Measurements from ENCODE around the gene HCN4.
A peak's percentile ranks its signal among the peaks of the same experiment; 100 is the strongest.

Gene HCN4

DNA sequence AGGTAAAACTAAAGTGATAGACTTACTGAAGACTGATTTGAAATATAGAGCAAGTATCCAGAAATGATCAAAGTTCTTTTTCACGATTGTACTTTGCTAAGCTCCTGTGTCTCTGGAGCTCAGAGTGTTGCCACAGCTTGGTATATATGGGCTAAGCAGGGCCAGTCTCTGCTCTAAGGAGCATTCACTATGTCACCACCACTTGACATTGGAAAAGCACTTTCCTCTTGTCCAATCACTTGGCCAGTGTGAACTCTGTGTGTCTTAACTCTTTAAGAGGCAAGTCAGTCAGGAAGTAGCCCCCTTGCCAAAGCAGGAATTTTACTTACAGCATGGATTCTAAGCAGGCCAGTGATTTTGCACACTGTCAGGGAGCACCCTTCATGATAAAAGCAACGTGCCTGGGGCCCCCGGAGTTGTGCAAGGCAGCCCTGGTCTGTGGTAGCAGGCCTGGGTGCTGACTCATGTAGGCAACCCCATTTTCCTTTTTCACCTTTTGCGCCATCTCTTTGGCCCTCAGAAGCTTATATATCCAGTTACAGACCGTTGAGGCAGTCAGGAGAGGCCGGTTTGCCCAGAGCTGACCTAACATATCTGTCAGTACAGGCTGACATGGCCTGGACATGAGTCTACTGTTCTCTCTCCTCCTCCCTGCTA is 73.0 kb downstream of the HCN4 start:
- no peak for DNase-seq (ENCODE audit: low read depth)

DNA sequence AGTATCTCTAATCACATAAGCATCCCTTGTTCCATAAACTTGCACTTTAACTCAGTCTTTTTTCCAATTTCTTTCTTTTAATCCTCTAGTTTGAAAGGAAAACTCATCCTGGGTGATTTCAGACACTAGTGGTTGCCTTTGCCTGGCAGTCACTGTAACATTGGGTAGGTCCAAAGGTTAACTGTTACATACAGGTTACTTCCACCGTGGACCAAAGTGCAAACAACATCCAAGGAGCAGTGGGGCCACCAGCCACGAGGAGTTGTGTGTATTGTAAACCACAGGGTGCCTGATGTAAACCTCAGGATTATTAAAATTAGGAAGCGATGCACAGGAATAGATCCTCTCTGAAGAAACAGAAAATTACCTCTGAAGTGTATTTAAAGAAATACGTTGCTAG is 75.0 kb downstream of the HCN4 start:
- DNase-seq (ENCODE audit: low read depth), result no peak

DNA sequence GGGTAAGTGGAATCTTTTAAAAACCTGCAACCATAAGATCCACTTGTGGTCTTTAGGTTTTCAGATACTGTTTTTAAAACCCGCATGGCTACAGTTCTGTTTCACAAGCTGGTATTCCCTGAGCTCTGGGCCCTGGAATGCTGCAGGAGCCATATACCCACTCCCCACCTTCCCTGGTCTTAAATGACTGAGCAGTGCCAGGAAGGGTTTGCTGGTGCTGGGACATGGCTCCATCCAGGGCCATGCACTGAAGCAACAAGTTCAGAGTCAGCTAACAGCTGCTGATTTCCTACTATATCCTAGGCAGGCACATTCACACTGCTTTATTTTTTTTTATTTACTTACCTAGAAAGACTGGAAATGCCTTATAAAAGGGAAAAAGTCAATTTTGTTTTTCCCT is 77.3 kb downstream of the HCN4 start:
- no peak for DNase-seq (ENCODE audit: low read depth)

DNA sequence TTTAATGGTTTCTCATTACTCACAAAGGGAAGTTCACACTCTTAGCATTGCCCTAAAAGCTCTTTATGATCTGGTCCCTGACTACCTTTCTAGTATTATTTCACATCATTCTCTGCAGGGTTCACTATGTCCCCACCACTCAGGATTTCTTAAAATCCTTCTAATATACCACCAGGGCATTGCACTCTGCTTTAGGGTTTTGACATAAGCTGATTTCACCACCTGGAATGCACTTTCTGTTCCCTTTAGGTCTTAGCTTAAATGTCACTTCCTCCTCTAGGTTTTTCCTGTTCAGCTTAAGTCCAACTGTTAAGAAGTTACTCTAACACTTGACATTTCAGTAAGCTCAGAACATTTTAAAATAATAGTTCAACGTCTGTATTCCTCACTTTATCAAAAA is 81.7 kb downstream of the HCN4 start:
- no peak for DNase-seq (ENCODE audit: low read depth)

DNA sequence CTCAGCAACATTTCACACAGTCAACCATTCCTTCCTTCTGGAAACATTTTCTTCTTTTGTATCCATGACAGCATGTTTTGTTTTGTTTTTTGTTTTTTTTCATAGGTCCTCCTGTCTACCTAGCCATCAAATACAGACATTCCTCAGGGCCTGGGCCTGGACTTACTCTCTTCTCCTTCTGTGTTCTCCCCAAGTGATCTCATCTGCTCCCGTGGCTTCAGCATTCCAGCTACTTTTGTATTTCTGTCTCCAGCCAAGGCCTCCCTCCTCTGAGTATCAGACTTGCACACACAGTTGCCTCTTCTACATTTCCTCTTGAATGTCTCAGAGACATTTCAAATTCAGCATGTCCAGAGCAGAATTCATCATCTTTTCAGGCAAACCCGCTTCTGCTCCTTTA is 82.4 kb downstream of the HCN4 start:
- DNase-seq (ENCODE audit: low read depth), result no peak

DNA sequence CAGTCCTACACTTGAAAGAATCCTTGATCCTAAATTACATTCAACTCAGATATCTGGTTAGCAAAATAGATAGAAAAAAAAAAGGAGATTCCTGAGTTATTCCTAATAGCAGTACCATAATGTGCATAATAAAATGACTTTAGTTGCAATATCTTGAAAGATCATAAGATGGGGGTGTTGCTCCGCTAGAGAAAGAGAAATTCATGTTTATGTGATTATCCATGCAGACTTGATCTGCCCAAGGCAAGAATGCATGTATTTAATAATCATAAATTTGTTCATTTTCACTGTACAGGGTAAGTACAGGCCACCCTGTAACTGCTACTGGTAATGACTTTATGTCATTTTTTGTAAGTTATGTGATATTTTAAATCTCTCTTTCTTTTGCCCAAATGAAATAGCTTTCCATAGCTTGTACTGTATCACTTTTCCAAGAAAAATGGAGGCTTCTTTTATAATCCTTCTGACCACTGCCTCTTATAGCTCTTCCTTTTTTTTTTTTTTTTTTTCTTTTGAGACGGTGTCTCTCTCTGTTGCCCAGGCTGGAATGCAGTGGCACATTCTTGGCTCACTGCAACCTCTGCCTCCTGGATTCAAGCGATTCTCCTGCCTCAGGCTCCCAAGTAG is 84.6 kb downstream of the HCN4 start:
- no peak for DNase-seq (ENCODE audit: low read depth)

DNA sequence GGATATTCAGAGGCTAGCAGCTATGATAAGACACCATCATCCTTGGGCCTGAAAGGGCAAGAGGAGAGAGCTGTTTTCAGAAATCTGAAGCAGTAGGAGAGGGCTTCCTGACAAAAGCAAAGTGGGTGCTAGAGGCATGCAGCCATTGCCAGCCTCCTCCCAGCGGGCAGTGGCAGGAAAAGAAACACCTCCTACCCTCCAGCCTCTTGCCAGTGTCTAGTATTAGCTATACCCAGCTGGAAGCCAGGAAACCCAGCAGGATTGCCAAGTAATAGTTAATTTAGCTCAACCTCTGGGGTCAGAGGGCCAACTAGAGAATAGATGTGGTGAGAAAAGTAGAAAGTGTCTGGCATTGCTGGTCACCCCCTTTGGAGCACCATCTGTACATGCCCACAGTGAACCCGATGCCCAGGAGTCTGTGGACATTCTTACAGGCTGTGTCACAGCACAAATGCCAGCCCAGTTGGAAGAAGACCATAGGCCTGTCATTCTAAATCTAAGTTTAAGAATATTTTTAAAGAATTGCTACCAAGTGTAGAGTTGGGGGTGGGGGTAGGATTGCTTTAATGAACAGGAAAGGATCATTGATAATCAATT is 85.3 kb downstream of the HCN4 start:
- DNase-seq (ENCODE audit: low read depth), result no peak

DNA sequence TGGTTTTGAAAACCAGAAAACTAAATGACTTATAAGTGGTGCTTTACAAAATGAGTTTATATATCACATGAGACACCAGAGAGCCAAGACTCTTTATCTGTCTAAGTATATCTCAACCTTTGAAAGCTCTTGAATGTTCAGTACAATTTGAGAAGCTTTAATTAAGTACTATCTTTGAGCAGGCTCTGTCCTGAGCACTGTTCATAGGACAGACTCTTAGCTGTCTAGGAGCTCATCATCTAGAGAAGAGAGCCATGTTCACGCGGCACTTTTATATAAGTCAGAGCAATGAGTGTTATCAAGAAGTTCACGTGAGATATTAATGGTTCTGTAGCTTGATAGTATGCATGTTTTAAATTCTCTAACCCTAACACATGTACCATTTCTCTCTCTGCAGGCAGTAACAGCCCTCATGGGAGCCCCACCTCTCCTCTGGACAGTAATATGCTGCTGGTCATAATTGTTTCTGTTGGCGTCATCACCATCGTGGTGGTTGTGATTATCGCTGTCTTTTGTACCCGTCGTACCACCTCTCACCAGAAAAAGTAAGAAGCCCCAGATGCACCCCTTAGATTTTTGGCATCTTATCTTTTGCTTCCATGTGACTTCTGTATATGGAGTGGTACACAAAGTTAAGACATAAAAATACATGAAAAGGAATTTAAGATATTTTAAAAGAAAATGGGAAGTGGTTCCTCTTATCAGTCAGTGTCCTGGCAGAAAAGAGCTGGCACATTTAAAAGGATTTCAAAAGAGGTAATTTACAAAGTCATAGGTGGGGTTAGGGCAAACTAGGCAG is 86.0 kb downstream of the HCN4 start:
- DNase-seq (ENCODE audit: low read depth), result no peak

DNA sequence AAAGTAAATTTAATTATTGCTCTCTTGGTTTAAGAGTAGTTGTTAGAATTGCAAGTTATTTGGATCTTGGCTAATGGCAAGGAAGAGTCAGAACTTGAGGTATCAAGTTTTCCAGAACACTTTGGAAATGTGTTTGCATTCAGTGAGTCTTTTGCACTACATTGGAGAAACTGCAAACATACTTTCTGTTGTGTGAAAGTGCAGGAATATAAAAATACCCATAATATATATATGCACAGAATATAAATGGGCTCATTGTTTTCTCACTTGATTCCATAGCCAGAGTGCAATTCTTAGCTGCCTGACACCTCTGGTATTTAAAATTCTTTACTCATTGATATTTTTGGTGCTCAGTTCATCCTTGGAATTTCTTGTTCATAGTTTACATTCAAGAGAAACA is 92.9 kb downstream of the HCN4 start:
- no peak for DNase-seq (ENCODE audit: low read depth)

DNA sequence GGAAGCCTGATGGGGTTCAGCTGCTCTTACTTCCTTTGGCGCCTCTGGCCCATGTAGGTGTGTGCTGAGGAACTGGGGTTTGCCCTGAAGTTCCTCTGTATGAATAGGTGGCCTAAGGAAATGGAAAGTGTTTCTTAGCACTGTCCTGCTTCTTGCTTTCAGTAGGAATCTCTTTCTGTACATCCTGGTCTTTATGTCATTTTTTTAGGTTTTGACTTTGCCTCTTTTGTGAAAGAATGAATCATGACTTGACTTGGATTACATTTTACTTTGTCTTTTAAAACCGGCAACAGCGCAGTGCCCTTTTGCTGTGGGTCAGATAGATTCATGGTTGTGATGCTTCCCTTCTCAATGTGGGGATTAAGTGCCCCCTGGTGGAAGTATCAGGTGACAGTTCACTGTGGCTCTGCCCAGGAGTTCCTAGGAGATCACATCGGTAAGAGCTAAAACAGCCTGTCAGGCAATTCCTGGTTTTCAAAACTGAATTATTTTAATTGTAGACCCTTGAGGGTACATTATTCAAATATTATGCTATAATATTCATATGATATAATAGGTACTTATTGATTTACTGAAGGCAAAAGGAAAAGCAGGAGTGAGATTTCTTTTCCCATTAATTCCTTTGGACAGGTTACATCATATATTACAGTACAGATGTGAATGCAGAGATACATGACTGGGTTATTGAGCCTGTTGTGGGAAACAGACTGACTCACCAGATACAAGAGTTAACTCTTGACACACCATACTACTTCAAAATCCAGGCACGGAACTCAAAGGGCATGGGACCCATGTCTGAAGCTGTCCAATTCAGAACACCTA is 95.4 kb downstream of the HCN4 start:
- peak; percentile 8 for DNase-seq (ENCODE audit: low read depth)

DNA sequence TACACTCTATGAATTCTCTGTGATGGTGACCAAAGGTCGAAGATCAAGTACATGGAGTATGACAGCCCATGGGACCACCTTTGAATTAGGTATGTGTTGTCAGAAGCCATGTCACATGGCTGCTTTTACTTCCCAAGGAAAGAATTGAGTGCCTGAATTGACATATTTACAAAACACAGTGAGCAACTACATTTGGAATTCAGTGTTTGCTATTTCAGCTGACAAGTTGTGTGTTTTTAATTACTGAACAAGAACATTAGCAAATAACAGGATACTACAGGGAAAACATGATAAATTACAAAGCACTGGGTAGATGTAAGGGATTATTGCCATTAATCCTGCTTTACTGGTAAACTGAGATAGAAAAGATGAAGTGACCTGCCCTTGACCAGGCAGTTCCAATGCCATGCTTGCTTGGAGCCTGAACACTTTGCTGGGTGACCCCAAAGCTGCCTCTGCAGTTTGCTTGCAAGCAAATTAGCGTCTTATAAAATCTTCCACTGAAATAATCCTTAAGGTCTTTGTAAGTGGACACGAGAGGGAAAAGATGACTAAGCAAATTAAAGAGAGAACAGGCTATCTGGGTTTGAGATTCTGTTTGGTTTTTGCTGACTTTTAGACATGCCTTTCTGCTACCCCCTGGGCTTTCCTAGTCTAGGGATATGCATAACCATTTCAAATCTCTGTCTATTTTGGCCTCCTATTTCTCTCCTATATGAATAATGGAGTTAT is 98.2 kb downstream of the HCN4 start:
- no peak for DNase-seq (ENCODE audit: low read depth)

Measured in stimulated activated CD4-positive, alpha-beta T cell treated with anti-CD3 and anti-CD28 coated beads, Interleukin-2, amount 100 ng/mL, for 4 hours (primary cell).